ENCODE measurements around the gene PIMREG. TPM values are rescaled to one million over a fixed set of nuclear protein-coding genes. Genes with fewer than 3 reads are reported as not detected.

PIMREG gene
- total RNA-seq, 2 experiments from 2014 or later: 8.4 to 10.0 TPM

GRCh38 chr17:6473128-6473767 is 29.0 kb downstream of the PIMREG start:
- H3K27me3 Mint-ChIP-seq: no peaks in the 10 kb centered on the region
- H3K4me3 Mint-ChIP-seq: no peak overlapping the region
- ATAC-seq: peak; percentile 84
- intact Hi-C loops (cut with DNase I, micrococcal nuclease): loop anchor here (1.0 to 10.0 kb wide), 4 partner anchors 168 to 329 kb away; partner anchors contain the start of genes KIAA0753 (in 2 of the 2) and TXNDC17 (in 2 of the 2)
- H3K9me3 Mint-ChIP-seq (ENCODE audit: low read depth): no peaks in the 10 kb centered on the region
- no peaks in the 10 kb centered on the region for H3K36me3 Mint-ChIP-seq (ENCODE audit: low read depth)
- H3K27ac Mint-ChIP-seq: no peak overlapping the region
- ChIA-PET CTCF (interaction anchor here (0.5 to 1.8 kb wide), 18 partner anchors 9 to 298 kb away, joined by 3 to 7 read pairs (median 3); no protein-coding TSS in a partner anchor), POLR2A (no interaction called here)
- DNase-seq: peak; percentile 84
- H3K4me1 Mint-ChIP-seq: no peaks in the 10 kb centered on the region

GRCh38 chr17:6474376-6474775 is 30.1 kb downstream of the PIMREG start:
- CTCF ChIA-PET: interaction anchor here (0.6 to 1.8 kb wide), 3 partner anchors 16 to 1034 kb away, joined by 3 to 7 read pairs (median 3); no protein-coding TSS in a partner anchor

GRCh38 chr17:6474906-6475305 is 30.7 kb downstream of the PIMREG start:
- intact Hi-C loops (cut with DNase I, micrococcal nuclease): loop anchor here (5.0 to 10.0 kb wide), 2 partner anchors 170 to 327 kb away; partner anchors contain the start of genes KIAA0753 (in 1 of the 2) and TXNDC17 (in 1 of the 2)
- Mint-ChIP-seq H3K9me3 (ENCODE audit: low read depth) (no peaks in the 10 kb centered on the region), H3K27ac (no peak overlapping the region), H3K36me3 (ENCODE audit: low read depth) (no peaks in the 10 kb centered on the region), H3K27me3 (no peaks in the 10 kb centered on the region), H3K4me1 (no peaks in the 10 kb centered on the region), H3K4me3 (no peak overlapping the region)
- DNase-seq: no peak
- POLR2A ChIA-PET: no interaction called here
- CTCF ChIA-PET: interaction anchor here (0.6 to 1.1 kb wide), 4 partner anchors 8 to 1034 kb away, joined by 3 read pairs; no protein-coding TSS in a partner anchor
- ATAC-seq: no peak

More at GRCh38 chr17:6474376-6474775, 30.1 kb downstream of the PIMREG start:
- Mint-ChIP-seq H3K4me3 (no peak overlapping the region), H3K9me3 (ENCODE audit: low read depth) (no peaks in the 10 kb centered on the region), H3K27ac (no peak overlapping the region), H3K36me3 (ENCODE audit: low read depth) (no peaks in the 10 kb centered on the region), H3K27me3 (no peaks in the 10 kb centered on the region), H3K4me1 (no peaks in the 10 kb centered on the region)
- no peak for DNase-seq
- intact Hi-C loops (cut with DNase I, micrococcal nuclease): loop anchor here (5.0 to 10.0 kb wide), 2 partner anchors 170 to 328 kb away; partner anchors contain the start of genes KIAA0753 (in 1 of the 2) and TXNDC17 (in 1 of the 2)
- POLR2A ChIA-PET: no interaction called here
- ATAC-seq: no peak

GRCh38 chr17:6475411-6475810 is 31.2 kb downstream of the PIMREG start:
- Mint-ChIP-seq H3K4me1 (no peaks in the 10 kb centered on the region), H3K27me3 (no peaks in the 10 kb centered on the region), H3K4me3 (no peak overlapping the region), H3K36me3 (ENCODE audit: low read depth) (no peaks in the 10 kb centered on the region), H3K9me3 (ENCODE audit: low read depth) (no peaks in the 10 kb centered on the region), H3K27ac (no peak overlapping the region)
- ATAC-seq (no peak), DNase-seq (no peak)
- CTCF ChIA-PET: interaction anchor here (0.9 to 1.1 kb wide), 2 partner anchors 9 to 225 kb away, joined by 3 read pairs; no protein-coding TSS in a partner anchor
- intact Hi-C loops (cut with DNase I, micrococcal nuclease): loop anchor here in 1 of 2 experiments (10.0 kb wide), 1 partner anchor 169 kb away; the partner anchor contains the start of genes KIAA0753 and TXNDC17
- POLR2A ChIA-PET: no interaction called here

GRCh38 chr17:6476076-6476809 is 32.0 kb downstream of the PIMREG start:
- no peak overlapping the region for H3K4me3 Mint-ChIP-seq
- ATAC-seq: no peak
- CTCF ChIA-PET: interaction anchor here (1.0 to 1.1 kb wide), 2 partner anchors 9 to 14 kb away, joined by 3 read pairs; no protein-coding TSS in a partner anchor

GRCh38 chr17:6476810-6477179 is 32.5 kb downstream of the PIMREG start:
- ChIA-PET CTCF (interaction anchor here (1.0 kb wide), 1 partner anchor 14 kb away, joined by 3 read pairs; no protein-coding TSS in a partner anchor), POLR2A (no interaction called here)
- ATAC-seq (no peak), DNase-seq (no peak)
- no peak overlapping the region for H3K27ac Mint-ChIP-seq
- no peaks in the 10 kb centered on the region for H3K36me3 Mint-ChIP-seq (ENCODE audit: low read depth)
- no peaks in the 10 kb centered on the region for H3K4me1 Mint-ChIP-seq
- no peaks in the 10 kb centered on the region for H3K9me3 Mint-ChIP-seq (ENCODE audit: low read depth)
- no peaks in the 10 kb centered on the region for H3K27me3 Mint-ChIP-seq
- H3K4me3 Mint-ChIP-seq: no peak overlapping the region
- intact Hi-C loops (cut with DNase I, micrococcal nuclease): loop anchor here in 1 of 2 experiments (10.0 kb wide), 1 partner anchor 168 kb away; the partner anchor contains the start of genes KIAA0753 and TXNDC17

More at GRCh38 chr17:6476076-6476809, 32.0 kb downstream of the PIMREG start:
- no peak overlapping the region for H3K27ac Mint-ChIP-seq
- H3K27me3 Mint-ChIP-seq: no peaks in the 10 kb centered on the region
- DNase-seq: no peak
- H3K9me3 Mint-ChIP-seq (ENCODE audit: low read depth): no peaks in the 10 kb centered on the region
- intact Hi-C loops (cut with DNase I, micrococcal nuclease): loop anchor here in 1 of 2 experiments (10.0 kb wide), 1 partner anchor 169 kb away; the partner anchor contains the start of genes KIAA0753 and TXNDC17
- H3K36me3 Mint-ChIP-seq (ENCODE audit: low read depth): no peaks in the 10 kb centered on the region
- POLR2A ChIA-PET: no interaction called here
- no peaks in the 10 kb centered on the region for H3K4me1 Mint-ChIP-seq

- CTCF ChIA-PET: no interaction called here
- peaks cover 4% of the 10 kb centered on the region for H3K27me3 Mint-ChIP-seq
- H3K4me1 Mint-ChIP-seq: no peaks in the 10 kb centered on the region
- H3K27ac Mint-ChIP-seq: no peak overlapping the region
- POLR2A ChIA-PET: no interaction called here
- no peak for DNase-seq
- intact Hi-C loops (cut with DNase I, micrococcal nuclease): loop anchor here in 1 of 2 experiments (10.0 kb wide), 1 partner anchor 167 kb away; the partner anchor contains the start of genes KIAA0753 and TXNDC17
- H3K4me3 Mint-ChIP-seq: no peak overlapping the region
- no peaks in the 10 kb centered on the region for H3K36me3 Mint-ChIP-seq (ENCODE audit: low read depth)
- H3K9me3 Mint-ChIP-seq (ENCODE audit: low read depth): no peaks in the 10 kb centered on the region
- no peak for ATAC-seq
Measured at GRCh38 chr17:6477831-6478383, 33.7 kb downstream of the PIMREG start.

GRCh38 chr17:6478486-6478885 is 34.2 kb downstream of the PIMREG start:
- Mint-ChIP-seq H3K27me3 (peaks cover 4% of the 10 kb centered on the region), H3K4me3 (no peak overlapping the region)

GRCh38 chr17:6479622-6480302 is 35.5 kb downstream of the PIMREG start:
- CTCF ChIA-PET: interaction anchor here (0.6 to 1.7 kb wide), 3 partner anchors 9 to 104 kb away, joined by 3 to 4 read pairs (median 3); no protein-coding TSS in a partner anchor
- POLR2A ChIA-PET: no interaction called here
- no peaks in the 10 kb centered on the region for H3K9me3 Mint-ChIP-seq (ENCODE audit: low read depth)
- no peaks in the 10 kb centered on the region for H3K36me3 Mint-ChIP-seq (ENCODE audit: low read depth)
- intact Hi-C loops (cut with DNase I, micrococcal nuclease): loop anchor here in 1 of 2 experiments (10.0 kb wide), 1 partner anchor 165 kb away; the partner anchor contains the start of genes KIAA0753 and TXNDC17
- H3K4me3 Mint-ChIP-seq: no peak overlapping the region
- H3K27me3 Mint-ChIP-seq: peaks cover 4% of the 10 kb centered on the region
- ATAC-seq (no peak), DNase-seq (no peak)
- H3K4me1 Mint-ChIP-seq: no peaks in the 10 kb centered on the region
- H3K27ac Mint-ChIP-seq: no peak overlapping the region

More at GRCh38 chr17:6478486-6478885, 34.2 kb downstream of the PIMREG start:
- Mint-ChIP-seq H3K4me1 (no peaks in the 10 kb centered on the region), H3K27ac (no peak overlapping the region), H3K9me3 (ENCODE audit: low read depth) (no peaks in the 10 kb centered on the region), H3K36me3 (ENCODE audit: low read depth) (no peaks in the 10 kb centered on the region)
- ChIA-PET POLR2A (no interaction called here), CTCF (no interaction called here)
- ATAC-seq (no peak), DNase-seq (no peak)
- intact Hi-C loops (cut with DNase I, micrococcal nuclease): loop anchor here in 1 of 2 experiments (10.0 kb wide), 1 partner anchor 166 kb away; the partner anchor contains the start of genes KIAA0753 and TXNDC17

GRCh38 chr17:6480303-6480675 is 36.0 kb downstream of the PIMREG start:
- DNase-seq (no peak), ATAC-seq (no peak)
- no peak overlapping the region for H3K4me3 Mint-ChIP-seq
- no peaks in the 10 kb centered on the region for H3K9me3 Mint-ChIP-seq (ENCODE audit: low read depth)
- no peaks in the 10 kb centered on the region for H3K4me1 Mint-ChIP-seq
- CTCF ChIA-PET: interaction anchor here (0.6 to 1.7 kb wide), 2 partner anchors 44 to 124 kb away, joined by 3 to 4 read pairs; no protein-coding TSS in a partner anchor
- H3K27me3 Mint-ChIP-seq: peaks cover 4% of the 10 kb centered on the region
- intact Hi-C loops (cut with DNase I, micrococcal nuclease): no loop called here
- H3K36me3 Mint-ChIP-seq (ENCODE audit: low read depth): no peaks in the 10 kb centered on the region
- POLR2A ChIA-PET: no interaction called here
- no peak overlapping the region for H3K27ac Mint-ChIP-seq

Measured in activated CD4-positive, alpha-beta T cell treated with anti-CD3 and anti-CD28 coated beads for 36 hours (primary cell).